Astrocyte (in vitro differentiated cells and primary cell): ENCODE results near the gene KRT77. TPM values are rescaled to one million over a fixed set of nuclear protein-coding genes. Genes with fewer than 3 reads are reported as not detected.

ENCODE experiments used
- DNase-seq: peaks from one replicate; pipeline ENCODE4 v3.0.0-alpha.2; 2010; ENCODE audit warnings: low read depth
- FAIRE-seq: peaks from 2 replicates; lab custom pipeline; 2011; peaks lifted over from hg19 to GRCh38; lab: Jason Lieb, UNC
- H2AFZ ChIP-seq: 2 replicates; pipeline ENCODE4 v1.6.0; 2012; ENCODE audit warnings: low read depth, low read length, inconsistent platforms
- H3K27ac ChIP-seq: 2 replicates; pipeline ENCODE4 v1.5.1; 2011; ENCODE audit warnings: low read depth, low read length, inconsistent platforms
- H3K27me3 ChIP-seq: 2 replicates; pipeline ENCODE4 v1.6.0; 2011; ENCODE audit warnings: low read length, inconsistent platforms; ENCODE audit not compliant: insufficient read depth
- H3K36me3 ChIP-seq: 2 replicates; pipeline ENCODE4 v1.5.1; 2011; ENCODE audit warnings: low read length, inconsistent platforms; ENCODE audit not compliant: insufficient read depth
- H3K4me1 ChIP-seq: 2 replicates; pipeline ENCODE4 v1.5.1; 2011; ENCODE audit warnings: low read length, inconsistent platforms; ENCODE audit not compliant: insufficient read depth
- H3K4me2 ChIP-seq: 2 replicates; pipeline ENCODE4 v1.6.0; 2012; ENCODE audit warnings: low read length, inconsistent platforms
- H3K4me3 ChIP-seq: 2 replicates; pipeline ENCODE4 v1.5.1; 2011; ENCODE audit warnings: low read depth, mild to moderate bottlenecking, low read length, inconsistent platforms; ENCODE audit not compliant: insufficient read depth
- H3K79me2 ChIP-seq: 2 replicates; pipeline ENCODE4 v1.6.0; 2012; ENCODE audit warnings: mild to moderate bottlenecking, low read length, inconsistent platforms; ENCODE audit not compliant: insufficient read depth
- H3K9ac ChIP-seq: 2 replicates; pipeline ENCODE4 v1.6.0; 2012; ENCODE audit warnings: mild to moderate bottlenecking, low read length, inconsistent platforms
- H3K9me3 ChIP-seq: 2 replicates; pipeline ENCODE4 v1.5.1; 2012; ENCODE audit warnings: low read depth, mild to moderate bottlenecking, low read length, inconsistent platforms; ENCODE audit not compliant: insufficient read depth
- H4K20me1 ChIP-seq: 2 replicates; pipeline ENCODE4 v1.6.0; 2012; ENCODE audit warnings: low read length, inconsistent platforms; ENCODE audit not compliant: insufficient read depth
- H3K27ac Mint-ChIP-seq: one replicate; pipeline ENCODE4 v1.8.0; 2021; ENCODE audit warnings: mild to moderate bottlenecking, mixed read lengths; ENCODE audit not compliant: unreplicated experiment
- H3K27me3 Mint-ChIP-seq: one replicate; pipeline ENCODE4 v1.8.0; 2021; ENCODE audit warnings: low read depth, mixed read lengths; ENCODE audit not compliant: unreplicated experiment
- H3K36me3 Mint-ChIP-seq: one replicate; pipeline ENCODE4 v1.8.0; 2021; ENCODE audit warnings: low read depth, mixed read lengths; ENCODE audit not compliant: unreplicated experiment
- H3K4me1 Mint-ChIP-seq: one replicate; pipeline ENCODE4 v1.8.0; 2021; ENCODE audit warnings: low read depth, mixed read lengths; ENCODE audit not compliant: unreplicated experiment
- H3K4me3 Mint-ChIP-seq: one replicate; pipeline ENCODE4 v1.8.0; 2021; ENCODE audit warnings: mild to moderate bottlenecking, moderate library complexity, mixed read lengths; ENCODE audit not compliant: unreplicated experiment
- H3K9me3 Mint-ChIP-seq: one replicate; pipeline ENCODE4 v1.8.0; 2021; ENCODE audit warnings: mild to moderate bottlenecking, mixed read lengths; ENCODE audit not compliant: unreplicated experiment
- CTCF ChIP-seq: IDR thresholded peaks from 2 replicates; pipeline ENCODE4 v1.5.1; 2011; ENCODE audit warnings: low read depth, mild to moderate bottlenecking, inconsistent platforms, low read length, moderate library complexity; ENCODE audit not compliant: insufficient read depth
- EZH2 ChIP-seq: IDR thresholded peaks from 2 replicates; pipeline ENCODE4 v1.6.1; 2012; ENCODE audit warnings: mild to moderate bottlenecking, low read length, inconsistent platforms; ENCODE audit not compliant: insufficient read depth
- total RNA-seq: library from RNA; stranded (reverse); gene quantifications from 2 replicates; pipeline ENCODE4 v1.2.1, GENCODE V29; 2021

KRT77 gene
- total RNA-seq, 1 donor from 2014 or later, result not detected

DNA sequence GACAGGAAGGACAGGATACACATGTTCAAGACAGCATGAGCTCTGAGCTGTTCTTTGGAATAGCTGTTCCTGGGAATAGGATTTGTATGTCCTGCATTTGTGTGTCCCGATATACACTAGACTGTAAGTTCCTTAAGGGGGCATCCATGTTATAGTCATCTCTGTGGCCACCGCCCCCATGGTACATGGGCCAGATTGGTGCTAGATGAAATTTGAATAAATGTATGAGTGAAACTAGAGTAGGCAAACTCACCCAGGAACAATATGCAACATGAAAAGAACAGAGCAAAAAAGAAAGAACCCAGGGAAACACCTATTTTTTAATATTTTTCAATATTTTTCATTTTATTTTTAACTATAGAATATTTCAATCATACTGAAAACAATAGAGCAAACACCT, 25.1 kb upstream of the KRT77 start:
- Histone ChIP-seq H3K27me3 (peaks cover 25% of the 10 kb centered on the region), H3K4me1 (no peaks in the 10 kb centered on the region), H4K20me1 (no peaks in the 10 kb centered on the region), H3K36me3 (no peaks in the 10 kb centered on the region), H3K9me3 (no peaks in the 10 kb centered on the region), H3K9ac (no peak overlapping the region), H2AFZ (no peak overlapping the region), H3K79me2 (no peaks in the 10 kb centered on the region), H3K4me2 (no peak overlapping the region), H3K27ac (no peak overlapping the region), H3K4me3 (no peak overlapping the region)
- Mint-ChIP-seq H3K4me3 (no peak overlapping the region), H3K27ac (no peak overlapping the region), H3K4me1 (no peaks in the 10 kb centered on the region), H3K9me3 (peaks cover 18% of the 10 kb centered on the region), H3K27me3 (peaks cover 75% of the 10 kb centered on the region), H3K36me3 (peaks cover 9% of the 10 kb centered on the region)
- TF ChIP-seq CTCF (no peak), EZH2 (no peak)
- no peak for DNase-seq
- no peak for FAIRE-seq

DNA sequence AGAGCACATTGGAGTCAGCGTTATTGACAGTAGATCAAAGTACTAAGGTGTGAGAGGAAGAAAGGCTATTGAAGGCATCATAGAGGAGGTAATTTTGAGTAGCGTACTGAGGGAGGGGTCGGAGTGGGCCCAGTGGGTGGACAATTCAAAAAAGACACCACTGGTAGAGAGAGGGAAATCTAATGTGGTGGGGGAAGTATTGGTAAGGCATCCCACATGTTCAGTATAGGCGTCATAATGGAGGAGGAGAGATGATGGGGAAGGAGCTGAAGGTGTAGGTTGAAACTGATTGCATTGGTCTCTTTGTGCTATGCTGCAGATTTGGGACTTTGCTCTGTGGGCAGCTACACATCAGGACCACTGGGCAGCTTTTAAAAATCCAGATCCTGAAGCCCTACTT, 23.7 kb upstream of the KRT77 start:
- DNase-seq, result no peak
- H3K36me3 Mint-ChIP-seq, result peaks cover 7% of the 10 kb centered on the region
- no peaks in the 10 kb centered on the region for H4K20me1 ChIP-seq
- FAIRE-seq, result no peak
- H3K27me3 Mint-ChIP-seq, result peaks cover 76% of the 10 kb centered on the region
- no peak overlapping the region for H2AFZ ChIP-seq
- no peak overlapping the region for H3K27ac Mint-ChIP-seq
- TF ChIP-seq EZH2 (no peak), CTCF (no peak)
- H3K9ac ChIP-seq, result no peak overlapping the region
- no peaks in the 10 kb centered on the region for H3K4me1 ChIP-seq
- H3K9me3 Mint-ChIP-seq, result peaks cover 22% of the 10 kb centered on the region
- peaks cover 27% of the 10 kb centered on the region for H3K27me3 ChIP-seq
- H3K4me2 ChIP-seq, result no peak overlapping the region
- no peak overlapping the region for H3K4me3 Mint-ChIP-seq
- H3K79me2 ChIP-seq, result no peaks in the 10 kb centered on the region
- H3K4me1 Mint-ChIP-seq, result no peaks in the 10 kb centered on the region
- H3K4me3 ChIP-seq, result no peak overlapping the region
- no peaks in the 10 kb centered on the region for H3K36me3 ChIP-seq
- no peaks in the 10 kb centered on the region for H3K9me3 ChIP-seq
- no peak overlapping the region for H3K27ac ChIP-seq

DNA sequence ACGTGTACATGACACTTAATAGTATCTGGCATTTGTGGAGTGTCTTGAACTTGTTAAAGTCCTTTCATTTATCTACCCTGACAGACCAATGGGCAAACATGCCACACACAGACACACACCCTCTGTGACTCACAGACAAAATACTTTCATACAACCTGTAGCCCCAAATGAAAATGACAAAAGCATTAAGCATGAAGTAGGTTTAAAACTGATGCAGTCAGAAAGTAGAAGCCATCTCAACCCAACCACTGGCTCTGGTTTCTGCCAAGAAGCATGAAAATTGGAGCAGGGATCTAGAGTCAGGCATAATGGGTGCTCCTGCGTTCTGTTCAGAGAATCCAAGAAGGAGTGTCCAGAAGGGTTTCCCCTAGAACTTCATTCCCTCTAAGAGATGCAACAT, 23.1 kb upstream of the KRT77 start:
- Mint-ChIP-seq H3K4me3 (no peak overlapping the region), H3K36me3 (peaks cover 7% of the 10 kb centered on the region), H3K4me1 (no peaks in the 10 kb centered on the region), H3K9me3 (peaks cover 20% of the 10 kb centered on the region), H3K27ac (no peak overlapping the region), H3K27me3 (peaks cover 75% of the 10 kb centered on the region)
- H2AFZ ChIP-seq, result no peak overlapping the region
- no peak overlapping the region for H3K9ac ChIP-seq
- no peak for DNase-seq
- no peak overlapping the region for H3K4me3 ChIP-seq
- H3K79me2 ChIP-seq, result no peaks in the 10 kb centered on the region
- no peaks in the 10 kb centered on the region for H3K36me3 ChIP-seq
- H3K4me2 ChIP-seq, result no peak overlapping the region
- no peaks in the 10 kb centered on the region for H3K9me3 ChIP-seq
- H3K4me1 ChIP-seq, result no peaks in the 10 kb centered on the region
- no peak for FAIRE-seq
- H4K20me1 ChIP-seq, result no peaks in the 10 kb centered on the region
- H3K27ac ChIP-seq, result no peak overlapping the region
- peaks cover 27% of the 10 kb centered on the region for H3K27me3 ChIP-seq
- no peak for TF ChIP-seq EZH2
- no peak for TF ChIP-seq CTCF
